Trophoblast cell (in vitro differentiated cells and primary cell): ENCODE measurements around the gene PSORS1C1.

ENCODE experiments used
- DNase-seq, 2 donors: peaks; one replicate each; pipeline ENCODE4 v3.0.0-alpha.2; 2016
- H2AFZ ChIP-seq: 2 replicates; pipeline ENCODE4 v1.6.1; 2013; ENCODE audit warnings: low read length, moderate library complexity, mild to moderate bottlenecking; ENCODE audit not compliant: insufficient read depth, poor library complexity
- H2AK5ac ChIP-seq: 2 replicates; pipeline ENCODE4 v1.6.1; 2013; ENCODE audit warnings: mild to moderate bottlenecking, low read length
- H2BK120ac ChIP-seq: 2 replicates; pipeline ENCODE4 v1.6.1; 2013; ENCODE audit warnings: low read length, mild to moderate bottlenecking, moderate library complexity; ENCODE audit not compliant: insufficient read depth, poor library complexity
- H2BK12ac ChIP-seq: 2 replicates; pipeline ENCODE4 v1.6.1; 2013; ENCODE audit warnings: mild to moderate bottlenecking, low read length, moderate library complexity
- H2BK5ac ChIP-seq: 2 replicates; pipeline ENCODE4 v1.6.1; 2013; ENCODE audit warnings: low read length, low read depth, moderate library complexity, mild to moderate bottlenecking; ENCODE audit not compliant: poor library complexity
- H3K14ac ChIP-seq: 2 replicates; pipeline ENCODE4 v1.6.1; 2013; ENCODE audit warnings: mild to moderate bottlenecking, low read length
- H3K18ac ChIP-seq: 2 replicates; pipeline ENCODE4 v1.6.1; 2013; ENCODE audit warnings: mild to moderate bottlenecking, low read length
- H3K23ac ChIP-seq: 2 replicates; pipeline ENCODE4 v1.6.1; 2013; ENCODE audit warnings: low read length
- H3K27ac ChIP-seq: 2 replicates; pipeline ENCODE4 v1.5.1; 2013; ENCODE audit warnings: low read depth, mild to moderate bottlenecking, inconsistent platforms, low read length, moderate library complexity
- H3K27me3 ChIP-seq: 2 replicates; pipeline ENCODE4 v1.6.1; 2013; ENCODE audit warnings: inconsistent platforms, mild to moderate bottlenecking, low read length, moderate library complexity; ENCODE audit not compliant: insufficient read depth
- H3K36me3 ChIP-seq, 2 experiments: 1 replicate in 1 of 2; 2 replicates in 1 of 2; pipeline ENCODE4 v1.6.1; 2013; ENCODE audit warnings: low read length in 2 of 2, mild to moderate bottlenecking in 2 of 2, moderate library complexity in 1 of 2; ENCODE audit not compliant: insufficient read depth in 2 of 2, control insufficient read depth in 1 of 2
- H3K4ac ChIP-seq: 2 replicates; pipeline ENCODE4 v1.6.1; 2013; ENCODE audit warnings: low read depth, mild to moderate bottlenecking, low read length, moderate library complexity
- H3K4me1 ChIP-seq, 2 experiments: 1 replicate in 1 of 2; 2 replicates in 1 of 2; pipeline ENCODE4 v1.6.1; 2013; ENCODE audit warnings: low read length in 2 of 2, mild to moderate bottlenecking in 2 of 2, moderate library complexity in 1 of 2; ENCODE audit not compliant: insufficient read depth in 2 of 2, control insufficient read depth in 1 of 2
- H3K4me2 ChIP-seq: 2 replicates; pipeline ENCODE4 v1.6.1; 2013; ENCODE audit warnings: inconsistent platforms, mild to moderate bottlenecking, low read length, moderate library complexity
- H3K4me3 ChIP-seq: 2 replicates; pipeline ENCODE4 v1.5.1; 2013; ENCODE audit warnings: mild to moderate bottlenecking, low read depth, low read length, inconsistent platforms
- H3K79me1 ChIP-seq: one replicate; pipeline ENCODE4 v1.6.1; 2013; ENCODE audit warnings: low read length
- H3K79me2 ChIP-seq: 2 replicates; pipeline ENCODE4 v1.6.1; 2013; ENCODE audit warnings: low read length, mild to moderate bottlenecking; ENCODE audit not compliant: control insufficient read depth, insufficient read depth, poor library complexity
- H3K9ac ChIP-seq: 2 replicates; pipeline ENCODE4 v1.6.1; 2013; ENCODE audit warnings: mild to moderate bottlenecking, low read length
- H3K9me3 ChIP-seq: 2 replicates; pipeline ENCODE4 v1.6.1; 2013; ENCODE audit warnings: low read depth, mild to moderate bottlenecking, control low read depth, inconsistent platforms, low read length; ENCODE audit not compliant: insufficient read depth
- H4K12ac ChIP-seq: 2 replicates; pipeline ENCODE4 v1.6.1; 2013; ENCODE audit warnings: low read depth, mild to moderate bottlenecking, low read length, moderate library complexity
- H4K8ac ChIP-seq: 2 replicates; pipeline ENCODE4 v1.6.1; 2013; ENCODE audit warnings: low read depth, mild to moderate bottlenecking, low read length, moderate library complexity
- H4K91ac ChIP-seq: one replicate; pipeline ENCODE4 v1.6.1; 2013; ENCODE audit warnings: low read depth, mild to moderate bottlenecking, low read length, moderate library complexity
- WGBS: extraction: QIAGEN DNeasy Blood & Tissue Kit; methylation state at CpG from one replicate; pipeline ENCODE4 v1.1.7; 2013; ENCODE audit warnings: missing lambda C conversion rate; ENCODE audit not compliant: insufficient read length, insufficient coverage; ENCODE audit errors: extremely low coverage; 5-methylcytosine and 5-hydroxymethylcytosine counted together

PSORS1C1 gene

GRCh38 chr6:31172973-31173384, 58.4 kb downstream of the PSORS1C1 start:
- no peak overlapping the region for H3K4ac ChIP-seq
- H3K18ac ChIP-seq, result no peak overlapping the region
- H2BK12ac ChIP-seq, result no peak overlapping the region
- H2AFZ ChIP-seq, result no peak overlapping the region
- H2BK120ac ChIP-seq, result no peak overlapping the region
- no CpG with 5 or more reads among the region's 5 CpGs for WGBS
- no peak overlapping the region for H3K9ac ChIP-seq
- no peak for DNase-seq
- no peak overlapping the region for H3K4me2 ChIP-seq
- H2AK5ac ChIP-seq, result no peak overlapping the region
- no peak overlapping the region for H4K8ac ChIP-seq
- peaks cover 11% of the 10 kb centered on the region for H3K27me3 ChIP-seq
- no peak overlapping the region for H3K27ac ChIP-seq
- peaks cover 3% of the 10 kb centered on the region for H3K9me3 ChIP-seq
- H3K79me2 ChIP-seq, result no peaks in the 10 kb centered on the region
- peaks cover 8 to 11% of the 10 kb centered on the region in 2 experiments for H3K4me1 ChIP-seq
- no peak overlapping the region for H2BK5ac ChIP-seq
- H3K36me3 ChIP-seq, result no peaks in the 10 kb centered on the region
- no peak overlapping the region for H4K91ac ChIP-seq
- no peak overlapping the region for H3K14ac ChIP-seq
- no peak overlapping the region for H3K23ac ChIP-seq
- H3K79me1 ChIP-seq, result no peaks in the 10 kb centered on the region
- H3K4me3 ChIP-seq, result no peak overlapping the region
- H4K12ac ChIP-seq, result no peak overlapping the region

- H3K4me1 ChIP-seq, result peaks cover 6 to 10% of the 10 kb centered on the region in 2 experiments
- no peak overlapping the region for H2AK5ac ChIP-seq
- peaks cover 11% of the 10 kb centered on the region for H3K27me3 ChIP-seq
- DNase-seq, result no peak
- no peak overlapping the region for H2AFZ ChIP-seq
- no CpG with 5 or more reads among the region's 3 CpGs for WGBS
- H3K9ac ChIP-seq, result no peak overlapping the region
- H3K23ac ChIP-seq, result no peak overlapping the region
- no peak overlapping the region for H3K4ac ChIP-seq
- H4K12ac ChIP-seq, result no peak overlapping the region
- no peak overlapping the region for H2BK5ac ChIP-seq
- H3K36me3 ChIP-seq, result no peaks in the 10 kb centered on the region
- peaks cover 2% of the 10 kb centered on the region for H3K9me3 ChIP-seq
- no peak overlapping the region for H3K27ac ChIP-seq
- no peak overlapping the region for H2BK12ac ChIP-seq
- H3K14ac ChIP-seq, result no peak overlapping the region
- H2BK120ac ChIP-seq, result no peak overlapping the region
- H3K4me3 ChIP-seq, result no peak overlapping the region
- H3K18ac ChIP-seq, result no peak overlapping the region
- H3K4me2 ChIP-seq, result no peak overlapping the region
- H4K8ac ChIP-seq, result no peak overlapping the region
- H4K91ac ChIP-seq, result no peak overlapping the region
- H3K79me2 ChIP-seq, result no peaks in the 10 kb centered on the region
- H3K79me1 ChIP-seq, result no peaks in the 10 kb centered on the region
Measured at GRCh38 chr6:31173406-31173805, 58.8 kb downstream of the PSORS1C1 start.

- H3K23ac ChIP-seq, result no peak overlapping the region
- no peak overlapping the region for H3K4me3 ChIP-seq
- H2BK120ac ChIP-seq, result no peak overlapping the region
- H2BK5ac ChIP-seq, result no peak overlapping the region
- H3K27me3 ChIP-seq, result peaks cover 11% of the 10 kb centered on the region
- H3K27ac ChIP-seq, result no peak overlapping the region
- H3K4me1 ChIP-seq, result peaks cover 4 to 6% of the 10 kb centered on the region in 2 experiments
- no peak overlapping the region for H3K18ac ChIP-seq
- H4K12ac ChIP-seq, result no peak overlapping the region
- H4K91ac ChIP-seq, result no peak overlapping the region
- no peaks in the 10 kb centered on the region for H3K79me1 ChIP-seq
- H3K79me2 ChIP-seq, result no peaks in the 10 kb centered on the region
- H3K9me3 ChIP-seq, result peaks cover 2% of the 10 kb centered on the region
- H3K36me3 ChIP-seq, result no peaks in the 10 kb centered on the region
- no peak overlapping the region for H4K8ac ChIP-seq
- DNase-seq, result no peak
- H3K9ac ChIP-seq, result no peak overlapping the region
- H2BK12ac ChIP-seq, result no peak overlapping the region
- no peak overlapping the region for H2AFZ ChIP-seq
- H3K4ac ChIP-seq, result no peak overlapping the region
- WGBS, result no CpG with 5 or more reads among the region's 5 CpGs
- no peak overlapping the region for H3K4me2 ChIP-seq
- no peak overlapping the region for H3K14ac ChIP-seq
- no peak overlapping the region for H2AK5ac ChIP-seq
Measured at GRCh38 chr6:31174378-31174777, 59.8 kb downstream of the PSORS1C1 start.

DNA sequence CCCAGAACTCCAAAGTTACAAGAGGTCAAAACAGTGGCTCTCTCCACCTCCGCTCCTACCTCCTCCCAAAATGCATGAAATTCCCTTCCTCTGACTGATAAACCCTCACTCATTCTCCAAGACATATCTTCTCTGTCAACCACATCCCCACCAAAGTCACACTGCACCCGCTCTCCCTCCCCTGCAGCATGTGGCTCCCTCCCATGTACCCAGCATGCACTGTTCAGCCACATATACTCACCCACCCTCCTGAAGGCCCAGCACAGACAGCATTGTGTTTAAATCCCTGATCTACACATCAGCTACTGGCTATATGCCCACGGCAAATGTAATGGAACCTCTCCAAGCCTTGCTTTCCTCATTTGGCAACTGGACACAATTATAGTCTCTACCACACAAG, 61.4 kb downstream of the PSORS1C1 start:
- Histone ChIP-seq H2AFZ (no peak overlapping the region), H3K79me1 (no peaks in the 10 kb centered on the region), H3K27me3 (peaks cover 3% of the 10 kb centered on the region), H2AK5ac (no peak overlapping the region), H2BK12ac (no peak overlapping the region), H3K27ac (no peak overlapping the region), H2BK5ac (no peak overlapping the region), H3K4me1 (peaks cover 0 to 4% of the 10 kb centered on the region in 2 experiments), H3K9ac (no peak overlapping the region), H4K12ac (no peak overlapping the region), H3K4me3 (no peak overlapping the region), H3K36me3 (no peaks in the 10 kb centered on the region), H3K79me2 (no peaks in the 10 kb centered on the region), H3K18ac (no peak overlapping the region), H3K9me3 (no peaks in the 10 kb centered on the region), H3K23ac (no peak overlapping the region), H2BK120ac (no peak overlapping the region), H4K8ac (no peak overlapping the region), H3K4me2 (no peak overlapping the region), H4K91ac (no peak overlapping the region), H3K14ac (no peak overlapping the region), H3K4ac (no peak overlapping the region)
- no CpG with 5 or more reads among the region's 3 CpGs for WGBS
- peak in 1 of 2 donors; percentile 31 for DNase-seq
